ENCODE measurements around the gene FBXL16. TPM values are rescaled to one million over a fixed set of nuclear protein-coding genes. Genes with fewer than 3 reads are reported as not detected.
A peak's percentile ranks its signal among the peaks of the same experiment; 100 is the strongest.

FBXL16 gene
- total RNA-seq, 6 donors from 2014 or later: 1.0 to 8.1 (median 4.1) TPM

DNA sequence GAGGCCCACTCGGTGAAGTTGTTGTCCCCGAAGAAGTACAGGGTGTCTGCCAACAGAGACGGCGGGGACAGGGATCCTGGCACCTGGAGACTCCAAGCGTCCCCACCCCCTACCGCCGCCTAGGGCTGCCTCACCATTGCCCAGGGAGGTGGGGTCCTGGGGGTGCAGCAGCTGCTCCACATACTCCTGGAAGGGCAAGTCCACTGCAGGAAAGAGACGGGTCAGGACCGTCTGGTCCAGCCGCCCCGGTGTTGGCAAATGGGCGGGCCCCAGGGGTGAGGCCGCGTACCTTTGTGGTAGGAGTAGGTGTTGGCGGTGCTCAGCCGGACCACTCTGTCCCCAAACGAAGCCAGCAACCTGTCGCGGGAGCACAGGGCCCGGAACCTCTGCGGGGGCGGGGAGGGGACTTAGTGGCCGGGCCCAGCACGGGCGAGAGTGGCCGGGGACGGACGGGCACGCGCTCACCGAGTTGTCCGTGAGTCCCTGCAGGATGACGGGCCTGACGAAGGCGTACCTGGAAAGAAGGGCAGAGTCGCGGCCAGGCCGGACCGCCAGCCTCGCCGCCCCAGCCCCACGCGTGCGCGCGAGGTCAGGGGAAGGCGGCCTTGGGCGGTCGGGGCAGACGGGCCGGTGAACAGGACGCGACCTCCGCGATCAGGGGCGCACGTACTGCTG is 22.1 kb downstream of the FBXL16 start:
- H3K27me3 ChIP-seq: no peaks in the 10 kb centered on the region
- peaks cover 43 to 73% (median 53%) of the 10 kb centered on the region in 4 donors for H3K4me1 ChIP-seq
- 33 to 43% methylated on average over 16 to 20 of the region's 57 CpGs for WGBS, 2 donors
- no peak for TF ChIP-seq POLR2AphosphoS5 (IDR thresholded peaks at IDR 0.05)
- TF ChIP-seq POLR2A (IDR thresholded peaks at IDR 0.05): no peak
- TF ChIP-seq EP300 (IDR thresholded peaks at IDR 0.05): no peak
- TF ChIP-seq, protein P1, sequence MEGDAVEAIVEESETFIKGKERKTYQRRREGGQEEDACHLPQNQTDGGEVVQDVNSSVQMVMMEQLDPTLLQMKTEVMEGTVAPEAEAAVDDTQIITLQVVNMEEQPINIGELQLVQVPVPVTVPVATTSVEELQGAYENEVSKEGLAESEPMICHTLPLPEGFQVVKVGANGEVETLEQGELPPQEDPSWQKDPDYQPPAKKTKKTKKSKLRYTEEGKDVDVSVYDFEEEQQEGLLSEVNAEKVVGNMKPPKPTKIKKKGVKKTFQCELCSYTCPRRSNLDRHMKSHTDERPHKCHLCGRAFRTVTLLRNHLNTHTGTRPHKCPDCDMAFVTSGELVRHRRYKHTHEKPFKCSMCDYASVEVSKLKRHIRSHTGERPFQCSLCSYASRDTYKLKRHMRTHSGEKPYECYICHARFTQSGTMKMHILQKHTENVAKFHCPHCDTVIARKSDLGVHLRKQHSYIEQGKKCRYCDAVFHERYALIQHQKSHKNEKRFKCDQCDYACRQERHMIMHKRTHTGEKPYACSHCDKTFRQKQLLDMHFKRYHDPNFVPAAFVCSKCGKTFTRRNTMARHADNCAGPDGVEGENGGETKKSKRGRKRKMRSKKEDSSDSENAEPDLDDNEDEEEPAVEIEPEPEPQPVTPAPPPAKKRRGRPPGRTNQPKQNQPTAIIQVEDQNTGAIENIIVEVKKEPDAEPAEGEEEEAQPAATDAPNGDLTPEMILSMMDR (IDR thresholded peaks at IDR 0.05): no peak
- H3K36me3 ChIP-seq: peaks cover 8 to 39% (median 23%) of the 10 kb centered on the region in 4 donors
- H3K27ac ChIP-seq: peak overlapping the region; percentile 67 to 86 (median 82)
- no peaks in the 10 kb centered on the region for H3K9me3 ChIP-seq
- ATAC-seq (ENCODE audit: low FRiP score in 2 of 2) (no peak), DNase-seq (no peak)
- H3K4me3 ChIP-seq: peak overlapping the region; percentile 69 to 84 (median 77)

DNA sequence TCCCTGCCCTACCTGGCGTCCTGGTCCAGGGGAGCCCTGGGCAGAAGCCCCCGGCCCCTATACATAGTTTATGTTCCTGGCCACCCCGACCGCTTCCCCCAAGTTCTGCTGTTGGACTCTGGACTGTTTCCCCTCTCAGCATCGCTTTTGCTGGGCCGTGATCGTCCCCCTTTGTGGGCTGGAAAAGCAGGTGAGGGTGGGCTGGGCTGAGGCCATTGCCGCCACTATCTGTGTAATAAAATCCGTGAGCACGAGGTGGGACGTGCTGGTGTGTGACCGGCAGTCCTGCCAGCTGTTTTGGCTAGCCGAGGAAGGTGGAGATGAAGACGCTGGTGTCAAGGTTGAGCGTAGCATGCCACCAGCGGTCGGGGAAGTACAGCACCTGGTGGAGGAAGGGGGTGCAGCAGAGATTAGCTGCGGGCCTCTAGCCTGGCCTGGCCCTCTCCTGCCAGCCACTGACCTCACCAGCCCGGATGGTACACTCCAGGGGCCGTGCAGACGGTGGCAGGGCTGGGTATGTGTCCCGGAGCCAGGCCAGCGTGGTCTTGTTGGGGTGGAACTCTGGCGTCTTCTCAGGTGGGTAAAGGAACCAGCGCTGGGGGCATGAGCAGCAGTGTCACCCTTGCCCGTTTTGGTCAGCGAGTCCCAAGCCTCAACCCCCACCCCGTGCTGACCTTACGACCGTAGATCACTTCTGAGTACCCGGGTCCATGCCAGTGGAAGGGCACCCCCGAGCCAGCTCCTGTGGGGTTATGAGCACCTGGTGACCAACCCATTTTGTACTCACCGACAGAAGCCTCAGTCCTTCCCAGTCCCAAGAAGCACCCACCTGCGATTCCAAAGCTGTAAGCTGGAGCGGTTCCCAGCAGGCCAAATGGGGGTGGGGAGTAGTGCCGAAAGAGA is 22.9 kb downstream of the FBXL16 start:
- Histone ChIP-seq H3K4me3 (peak overlapping the region in 1 of 4 donors; percentile 69), H3K27ac (no peak overlapping the region)

DNA sequence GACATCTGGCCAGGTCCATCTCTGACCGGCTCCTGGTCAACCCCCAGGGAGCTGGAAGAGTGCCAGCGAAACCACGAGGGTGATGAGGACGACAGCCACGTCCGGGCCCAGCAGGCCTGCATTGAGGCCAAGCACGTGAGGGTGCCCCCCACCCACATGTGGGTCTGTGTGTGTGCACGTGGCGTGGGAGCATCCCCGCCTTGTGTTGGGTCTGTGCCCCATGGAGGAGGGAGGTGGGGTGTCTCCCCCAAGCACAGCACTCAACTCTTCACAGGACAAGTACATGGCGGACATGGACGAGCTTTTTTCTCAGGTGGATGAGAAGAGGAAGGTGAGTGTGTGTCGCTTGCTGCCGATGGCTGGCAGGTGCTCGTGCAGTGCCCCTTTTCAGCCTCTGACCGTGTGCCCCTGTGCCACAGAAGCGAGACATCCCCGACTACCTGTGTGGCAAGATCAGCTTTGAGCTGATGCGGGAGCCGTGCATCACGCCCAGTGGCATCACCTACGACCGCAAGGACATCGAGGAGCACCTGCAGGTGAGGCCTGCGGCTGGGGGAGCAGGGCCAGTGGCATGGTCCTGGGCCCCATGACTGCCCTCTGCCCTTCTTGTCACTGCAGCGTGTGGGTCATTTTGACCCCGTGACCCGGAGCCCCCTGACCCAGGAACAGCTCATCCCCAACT is 23.7 kb downstream of the FBXL16 start:
- Histone ChIP-seq H3K27me3 (no peaks in the 10 kb centered on the region), H3K36me3 (peaks cover 8 to 32% (median 21%) of the 10 kb centered on the region in 4 donors), H3K4me3 (peak overlapping the region in 1 of 4 donors; percentile 91), H3K4me1 (peaks cover 43 to 73% (median 51%) of the 10 kb centered on the region in 4 donors), H3K27ac (no peak overlapping the region), H3K9me3 (no peaks in the 10 kb centered on the region)
- 74 to 78% methylated on average over 20 to 28 of the region's 28 CpGs for WGBS, 2 donors
- TF ChIP-seq POLR2A (IDR thresholded peaks at IDR 0.05) (no peak), EP300 (IDR thresholded peaks at IDR 0.05) (no peak), POLR2AphosphoS5 (IDR thresholded peaks at IDR 0.05) (no peak)
- TF ChIP-seq, protein P1 (IDR thresholded peaks at IDR 0.05): no peak
- DNase-seq (peak in 1 of 2 donors; percentile 71), ATAC-seq (ENCODE audit: low FRiP score in 2 of 2) (no peak)

More for the DNA sequence above, 22.9 kb downstream of the FBXL16 start:
- 88 to 91% methylated on average over 27 to 36 of the region's 36 CpGs for WGBS, 2 donors
- Histone ChIP-seq H3K36me3 (peaks cover 8 to 39% (median 23%) of the 10 kb centered on the region in 4 donors), H3K27me3 (no peaks in the 10 kb centered on the region), H3K9me3 (no peaks in the 10 kb centered on the region), H3K4me1 (peaks cover 43 to 69% (median 51%) of the 10 kb centered on the region in 4 donors)
- peak in 1 of 2 donors; percentile 65 for DNase-seq
- no peak for ATAC-seq (ENCODE audit: low FRiP score in 2 of 2)
- no peak for TF ChIP-seq EP300 (IDR thresholded peaks at IDR 0.05)
- TF ChIP-seq POLR2A (IDR thresholded peaks at IDR 0.05): no peak
- no peak for TF ChIP-seq POLR2AphosphoS5 (IDR thresholded peaks at IDR 0.05)
- TF ChIP-seq, protein P1 (IDR thresholded peaks at IDR 0.05): no peak

DNA sequence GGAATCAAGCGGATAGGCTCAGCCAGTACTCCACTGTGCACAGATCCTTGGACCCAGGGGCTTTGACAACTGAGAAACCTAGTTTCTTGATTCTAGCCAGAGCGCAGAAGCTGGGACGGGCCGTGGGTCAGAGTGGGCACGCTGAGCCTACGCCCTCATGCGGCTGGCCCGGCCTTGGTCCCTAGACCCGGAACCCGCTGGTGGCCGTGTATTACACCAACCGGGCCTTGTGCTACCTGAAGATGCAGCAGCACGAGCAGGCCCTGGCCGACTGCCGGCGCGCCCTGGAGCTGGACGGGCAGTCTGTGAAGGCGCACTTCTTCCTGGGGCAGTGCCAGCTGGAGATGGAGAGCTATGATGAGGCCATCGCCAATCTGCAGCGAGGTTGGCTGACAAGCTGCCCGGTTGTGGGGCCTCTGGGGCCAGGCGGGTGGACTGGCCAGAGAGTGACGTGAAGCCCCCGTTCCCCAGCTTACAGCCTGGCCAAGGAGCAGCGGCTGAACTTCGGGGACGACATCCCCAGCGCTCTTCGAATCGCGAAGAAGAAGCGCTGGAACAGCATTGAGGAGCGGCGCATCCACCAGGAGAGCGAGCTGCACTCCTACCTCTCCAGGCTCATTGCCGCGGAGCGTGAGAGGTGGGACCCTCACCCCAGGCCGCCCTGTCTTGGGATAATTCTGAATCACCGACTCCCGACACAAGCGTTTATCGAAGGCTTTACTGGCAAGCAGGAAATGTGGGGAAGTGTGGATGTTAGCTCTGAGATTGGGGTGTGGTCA is 24.4 kb downstream of the FBXL16 start:
- peak overlapping the region; percentile 65 to 97 (median 91) for H3K4me3 ChIP-seq
- peaks cover 43 to 77% (median 51%) of the 10 kb centered on the region in 4 donors for H3K4me1 ChIP-seq
- H3K27me3 ChIP-seq: no peaks in the 10 kb centered on the region
- H3K36me3 ChIP-seq: peaks cover 8 to 24% (median 18%) of the 10 kb centered on the region in 4 donors
- TF ChIP-seq POLR2AphosphoS5 (IDR thresholded peaks at IDR 0.05) (no peak), EP300 (IDR thresholded peaks at IDR 0.05) (no peak), POLR2A (IDR thresholded peaks at IDR 0.05) (no peak)
- TF ChIP-seq, protein P1 (IDR thresholded peaks at IDR 0.05): no peak
- H3K9me3 ChIP-seq: no peaks in the 10 kb centered on the region
- DNase-seq (peak; percentile 55 to 88), ATAC-seq (ENCODE audit: low FRiP score in 2 of 2) (no peak)
- H3K27ac ChIP-seq: peak overlapping the region; percentile 83 to 94 (median 91)
- WGBS, 2 donors: 54 to 68% methylated on average over 27 to 42 of the region's 44 CpGs

Data from upper lobe of left lung (tissue), 6 donors.